Right lobe of liver (tissue), 4 donors: ENCODE results near the gene FAM25G.

ENCODE experiments used
- CTCF ChIP-seq, 4 donors: fragments of 200-600 bp in 3 of 4; fragments of 450-650 bp in 1 of 4; IDR thresholded peaks; one replicate each; pipeline versions ENCODE4 v1.5.1 to v1.8.0; 2016 to 2022; ENCODE audit warnings: antibody characterized with exemption in 4 of 4, mild to moderate bottlenecking in 2 of 4
- POLR2A ChIP-seq: fragments of 450-650 bp; IDR thresholded peaks from one replicate; pipeline ENCODE4 v1.6.1; 2017; ENCODE audit warnings: antibody characterized with exemption, mild to moderate bottlenecking
- donor health status: DM: no; HTN: no; CAD: no.
- donor health status: DM: no; HTN: no; CAD: no.
- donor health status: DM: no; HTN: yes; CAD: no.

GRCh38 chr10:47449102-47449978, 42.2 kb downstream of the FAM25G start:
- TF ChIP-seq POLR2A (no peak), CTCF (IDR thresholded peaks at IDR 0.05) (no peak)
